Ramos (cell line): ENCODE measurements around the gene RNASE1.

Experiments
- in situ Hi-C: fragments of 300-500 bp; cut with MboI; formaldehyde crosslinking; loops from one replicate; pipeline ENCODE4 v1.14.3; 2022; ENCODE audit warnings: low sequenced_read_pairs; ENCODE audit not compliant: unreplicated experiment

Gene RNASE1

DNA sequence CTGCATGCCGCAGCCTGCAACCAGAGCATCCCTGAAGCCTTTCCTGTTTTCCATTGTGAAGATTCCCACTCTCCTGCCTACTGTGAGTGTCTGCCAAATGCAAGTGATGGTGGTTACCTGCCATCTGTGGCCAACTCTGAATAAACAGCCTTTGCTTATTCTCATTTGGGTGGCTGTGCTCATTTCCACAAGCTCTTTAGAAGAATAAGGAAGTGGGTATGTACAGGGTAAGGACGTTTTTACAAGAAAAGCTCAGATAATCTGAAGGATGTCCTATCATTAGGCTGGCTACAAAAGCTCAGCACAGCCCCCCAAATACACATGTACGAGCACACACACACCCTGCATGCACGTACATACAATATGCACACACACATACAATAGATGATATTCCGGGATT lies 7.3 kb upstream of the RNASE1 start:
- in situ Hi-C loops: no loop called here

DNA sequence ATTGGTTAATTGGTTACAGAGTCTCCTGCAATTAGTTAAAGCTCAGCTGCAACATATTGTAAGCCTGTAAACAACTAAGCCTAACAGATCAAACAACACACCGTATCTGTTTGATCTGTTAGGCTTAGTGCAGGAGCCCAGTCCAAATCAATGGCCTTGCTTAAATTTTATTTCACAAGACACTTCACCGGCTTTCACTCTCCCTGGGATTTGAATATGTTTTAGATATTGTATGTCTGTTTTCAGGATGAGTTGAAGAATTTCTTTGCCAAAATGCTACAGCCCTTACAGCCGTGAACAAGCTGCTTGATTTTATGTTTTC lies 5.5 kb upstream of the RNASE1 start:
- in situ Hi-C loops: no loop called here

DNA sequence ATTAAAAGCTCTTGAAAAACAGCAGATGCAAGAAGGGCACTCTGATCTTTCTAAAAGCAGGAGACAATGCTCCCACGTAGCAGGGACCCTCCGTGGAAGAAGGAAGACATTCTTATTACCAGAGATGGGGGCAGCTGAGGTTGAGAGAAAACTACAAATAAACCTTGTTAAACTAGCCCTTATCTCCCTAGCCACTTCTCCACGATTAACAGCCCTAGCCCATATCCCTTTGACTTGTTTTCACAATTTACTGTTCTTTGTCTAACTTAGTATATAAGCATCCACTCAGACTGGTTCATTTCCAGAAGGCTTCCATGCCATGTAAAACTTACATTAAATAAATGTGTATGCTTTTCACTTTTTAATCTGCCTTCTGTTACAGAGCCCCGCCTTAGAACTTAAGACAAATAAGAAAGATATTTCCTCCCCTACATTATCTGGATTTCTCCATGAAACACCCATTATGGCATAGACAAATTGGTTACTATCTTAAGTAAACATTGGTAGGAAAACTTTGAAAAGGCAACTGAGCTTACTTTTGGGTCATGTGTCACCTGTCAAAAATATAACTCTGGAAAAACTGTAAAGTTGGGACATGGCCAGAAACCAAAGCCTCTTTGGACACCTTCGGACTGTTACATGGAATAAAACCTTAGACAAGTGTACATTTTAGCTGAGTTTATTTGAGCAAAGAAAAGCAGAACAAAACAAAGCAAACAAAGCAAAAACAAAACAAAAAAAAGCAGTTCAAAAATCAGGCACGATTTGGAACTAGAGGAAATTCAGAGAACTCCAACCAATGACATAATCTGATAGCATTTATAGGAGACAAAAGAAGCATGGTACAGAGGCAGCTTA lies 4.9 kb upstream of the RNASE1 start:
- in situ Hi-C loops: no loop called here

DNA sequence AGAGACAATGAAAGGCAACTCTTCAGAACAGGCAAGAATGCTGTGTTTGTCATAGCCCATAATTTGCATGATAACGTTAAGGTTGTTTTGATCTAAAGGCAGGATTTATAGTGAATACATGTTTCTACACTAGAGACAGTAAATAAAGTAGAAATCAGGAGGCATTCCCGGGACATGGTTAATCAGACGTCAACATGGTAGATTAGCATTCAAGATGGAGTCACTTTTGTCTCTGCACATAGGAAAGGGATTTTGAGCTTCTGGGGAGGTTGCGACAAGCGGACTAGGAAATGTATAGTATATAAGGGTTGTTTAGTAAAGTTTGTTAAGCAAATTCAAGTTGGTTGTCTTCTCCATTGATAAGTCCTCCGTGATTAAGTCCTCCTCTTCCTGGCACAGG lies 2.8 kb upstream of the RNASE1 start:
- in situ Hi-C loops: no loop called here

DNA sequence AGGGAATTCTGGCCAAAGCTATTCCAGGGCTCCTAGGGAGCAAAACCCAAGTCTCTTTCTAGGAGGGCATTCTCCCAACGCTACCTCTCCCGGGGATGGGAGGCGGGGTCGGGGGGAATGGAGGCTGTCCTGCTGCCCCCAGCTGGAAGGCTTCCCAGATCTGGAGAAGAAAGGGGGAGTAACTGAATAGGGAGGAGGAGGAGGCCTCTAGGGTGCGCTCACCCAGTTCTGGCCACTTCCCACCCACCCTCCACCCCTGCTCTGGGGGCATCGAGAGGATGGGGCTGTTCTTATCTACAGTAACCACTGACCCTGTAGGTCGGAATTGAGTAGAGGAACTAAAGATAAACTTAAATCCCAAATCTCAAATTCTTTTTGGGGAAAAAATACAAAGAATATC lies 579 bp upstream of the RNASE1 start:
- in situ Hi-C loops: no loop called here

DNA sequence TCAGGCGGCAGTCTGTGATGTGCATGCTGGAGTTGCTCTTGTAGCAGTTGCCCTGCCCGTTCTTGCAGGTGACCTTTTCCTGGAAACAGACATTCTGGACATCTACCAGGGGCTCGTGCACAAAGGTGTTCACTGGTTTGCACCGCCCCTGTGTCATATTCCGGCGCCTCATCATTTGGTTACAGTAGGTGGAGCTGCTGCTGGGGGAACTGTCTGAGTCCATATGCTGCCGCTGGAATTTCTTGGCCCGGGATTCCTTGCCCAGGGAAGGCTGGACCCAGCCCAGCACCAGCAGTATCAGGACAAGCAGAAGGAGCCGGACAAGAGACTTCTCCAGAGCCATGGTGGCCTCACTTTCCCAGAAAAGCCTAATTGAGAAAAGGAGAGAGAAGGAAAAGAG lies 918 bp downstream of the RNASE1 start:
- in situ Hi-C loops: no loop called here

DNA sequence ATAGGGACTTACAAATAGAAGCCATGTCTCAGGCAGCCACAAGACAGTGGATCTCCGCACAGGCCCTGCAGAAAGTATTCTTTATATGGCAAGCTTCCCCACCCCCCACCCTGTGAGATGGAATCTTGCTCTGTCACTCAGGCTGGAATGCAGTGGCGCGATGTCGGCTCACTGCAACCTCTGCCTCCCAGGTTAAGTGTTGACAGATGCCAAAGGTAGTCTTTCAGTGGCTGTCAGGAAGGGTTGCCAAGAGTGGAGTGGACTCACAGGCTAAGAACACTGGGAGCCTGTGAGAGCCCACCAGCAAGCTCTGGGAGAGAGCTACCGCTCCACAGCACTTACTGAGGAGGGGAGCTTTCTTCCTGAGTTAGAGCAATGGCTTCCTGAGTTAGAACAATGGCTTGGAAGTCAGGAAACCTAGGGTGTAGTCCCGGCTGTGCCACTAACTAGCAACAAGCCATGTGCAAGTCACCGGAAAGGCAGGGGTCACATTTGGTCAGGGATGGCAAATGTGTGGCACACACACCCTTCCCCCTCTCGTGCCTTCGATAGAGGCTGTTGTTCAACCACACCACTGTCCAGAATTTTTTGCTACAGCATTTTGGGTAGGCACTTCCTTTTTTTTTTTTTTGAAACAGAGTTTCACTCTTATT lies 2.6 kb downstream of the RNASE1 start:
- in situ Hi-C loops: no loop called here

DNA sequence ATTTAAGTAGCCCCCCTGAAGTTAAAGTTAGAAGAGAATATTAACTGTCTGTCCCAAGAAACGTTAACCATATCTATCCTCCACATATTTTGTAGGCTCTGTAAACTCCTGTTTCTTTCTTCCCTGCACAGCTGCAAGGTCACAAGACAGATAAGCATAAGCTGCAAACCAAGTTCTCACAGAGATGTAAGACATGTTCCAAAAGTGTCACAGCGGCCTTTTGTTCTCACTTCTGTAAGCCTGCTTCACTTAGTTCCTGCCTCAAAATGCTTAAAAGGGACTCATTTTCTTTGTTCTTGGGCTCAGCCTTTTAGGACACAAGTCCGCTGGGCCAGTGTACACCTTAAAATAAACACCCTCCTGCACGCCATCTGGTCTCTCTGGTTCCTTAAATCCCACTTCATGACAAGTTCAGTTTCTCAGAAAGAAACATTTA lies 3.2 kb downstream of the RNASE1 start:
- in situ Hi-C loops: no loop called here

DNA sequence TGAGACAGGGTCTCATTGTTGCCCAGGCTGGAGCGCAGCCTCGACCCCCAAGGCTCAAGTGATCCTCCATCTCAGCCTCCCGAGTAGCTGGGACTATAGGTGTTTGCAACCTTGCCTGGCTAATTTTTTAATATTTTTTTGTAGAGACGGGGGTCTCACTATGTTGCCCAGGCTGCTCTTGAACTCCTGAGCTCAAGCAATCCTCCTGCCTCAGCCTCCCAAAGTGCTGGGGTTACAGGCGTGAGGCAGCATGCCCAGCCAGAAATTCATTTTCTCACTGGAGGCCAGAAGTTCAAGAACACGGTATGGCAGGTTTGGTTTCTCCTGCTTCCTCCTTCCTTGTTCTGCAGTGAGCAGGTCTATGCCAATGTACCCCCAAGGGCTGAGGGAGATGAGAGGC lies 3.7 kb downstream of the RNASE1 start:
- in situ Hi-C loops: no loop called here

DNA sequence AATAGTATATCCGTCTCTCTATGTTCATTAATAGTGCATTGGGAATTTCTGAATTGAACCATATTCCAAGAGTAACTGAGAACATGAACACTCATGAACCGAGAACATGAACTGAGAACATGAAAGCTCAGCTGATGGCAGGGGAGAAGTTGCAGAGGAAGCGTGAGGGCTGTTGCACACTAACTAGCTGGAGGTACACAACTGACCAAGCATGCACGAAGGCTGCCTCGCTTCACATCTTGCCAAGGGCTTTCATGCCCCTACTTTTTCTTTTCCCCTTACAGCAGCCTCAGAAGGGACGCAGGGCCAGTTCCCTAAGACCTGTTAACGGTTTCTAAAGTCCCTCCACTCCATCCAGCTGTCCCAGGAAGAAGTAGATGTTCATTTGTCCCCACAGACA lies 4.3 kb downstream of the RNASE1 start:
- in situ Hi-C loops: no loop called here

DNA sequence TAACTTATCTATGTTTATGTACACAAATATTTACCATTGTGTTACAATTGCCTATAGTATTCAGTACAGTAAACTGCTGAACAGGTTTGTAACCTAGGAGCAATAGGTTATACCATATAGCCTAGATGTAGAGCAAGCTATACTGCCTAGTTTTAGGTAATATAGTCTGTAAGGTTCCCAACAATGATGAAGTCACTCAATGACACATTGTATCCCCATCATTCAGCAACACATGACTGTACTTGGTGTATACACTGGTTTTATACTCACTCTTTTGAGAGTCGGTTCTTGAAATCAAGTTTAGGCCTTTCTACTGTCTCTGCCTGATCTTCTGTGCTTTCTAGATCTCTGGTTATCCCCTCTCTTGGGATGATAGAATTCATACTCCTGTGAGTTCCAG lies 5.5 kb downstream of the RNASE1 start:
- in situ Hi-C loops: no loop called here

DNA sequence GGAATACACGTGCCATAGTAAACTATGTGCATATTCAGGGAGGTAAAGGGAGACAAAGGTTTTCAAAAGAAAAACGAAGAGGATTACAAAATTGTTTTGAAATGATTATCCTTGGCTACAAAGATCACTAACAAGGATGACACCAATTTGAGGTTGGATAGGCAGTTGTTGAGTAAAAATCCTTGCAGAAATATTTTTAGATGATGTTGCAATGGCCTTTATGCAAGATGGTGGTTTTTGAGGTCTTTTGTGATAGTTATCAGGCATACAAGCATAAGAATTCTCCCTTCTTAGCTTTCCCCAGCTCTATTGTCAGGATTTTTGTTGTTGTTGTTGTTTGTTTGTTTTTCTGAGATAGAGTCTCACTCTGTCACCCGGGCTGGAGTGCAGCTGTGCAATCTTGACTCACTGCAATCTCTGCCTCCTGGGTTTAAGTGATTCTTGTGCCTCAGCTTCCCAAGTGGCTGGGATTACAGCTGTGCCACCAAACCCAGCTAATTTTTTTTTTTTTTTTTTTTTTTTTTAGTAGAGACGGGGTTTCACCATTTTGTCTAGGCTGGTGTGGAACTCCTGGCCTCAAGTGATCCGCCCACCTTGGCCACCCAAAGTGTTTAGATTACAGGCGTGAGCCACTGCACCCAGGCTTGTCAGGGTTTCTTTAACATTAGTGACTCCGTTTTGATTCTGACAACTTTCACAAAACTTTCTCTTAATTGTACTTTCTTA lies 7.8 kb downstream of the RNASE1 start:
- in situ Hi-C loops: no loop called here

DNA sequence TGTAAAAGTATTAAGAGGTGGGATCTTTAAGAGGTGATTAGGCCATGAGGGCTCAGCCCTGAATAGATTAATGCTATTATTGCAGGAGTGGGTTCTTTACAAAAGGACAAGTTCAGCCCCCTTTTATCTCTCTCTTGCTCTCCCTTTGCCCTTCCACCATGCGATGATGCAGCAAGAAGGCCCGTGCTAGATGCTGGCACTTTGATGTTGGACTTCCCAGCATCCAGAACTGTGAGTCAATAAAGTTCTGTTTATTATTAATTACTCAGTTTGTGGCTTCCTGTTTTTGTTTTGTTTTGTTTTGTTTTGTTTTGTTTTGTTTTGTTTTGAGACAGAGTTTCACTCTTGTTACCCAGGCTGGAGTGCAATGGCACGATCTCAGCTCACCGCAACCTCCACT lies 10.1 kb downstream of the RNASE1 start:
- in situ Hi-C loops: no loop called here

DNA sequence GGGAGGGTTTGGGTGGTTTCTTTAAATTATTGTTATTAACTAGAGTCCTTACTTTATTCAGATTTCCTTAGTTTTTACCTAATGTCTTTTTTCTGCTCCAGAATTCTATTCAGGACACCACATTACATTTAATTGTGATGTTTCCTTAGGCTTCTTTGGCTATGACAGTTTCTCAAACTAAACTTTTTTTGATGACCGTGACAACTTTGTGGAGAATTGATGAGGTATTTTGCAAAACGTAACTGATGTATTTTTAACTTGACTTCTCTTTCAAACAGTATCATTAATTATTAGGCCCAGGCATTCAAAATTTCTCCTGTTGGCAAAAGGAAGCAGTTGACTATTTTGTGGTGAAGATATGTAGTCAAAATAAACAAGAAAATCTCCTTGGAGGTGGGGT lies 11.0 kb downstream of the RNASE1 start:
- in situ Hi-C loops: no loop called here

DNA sequence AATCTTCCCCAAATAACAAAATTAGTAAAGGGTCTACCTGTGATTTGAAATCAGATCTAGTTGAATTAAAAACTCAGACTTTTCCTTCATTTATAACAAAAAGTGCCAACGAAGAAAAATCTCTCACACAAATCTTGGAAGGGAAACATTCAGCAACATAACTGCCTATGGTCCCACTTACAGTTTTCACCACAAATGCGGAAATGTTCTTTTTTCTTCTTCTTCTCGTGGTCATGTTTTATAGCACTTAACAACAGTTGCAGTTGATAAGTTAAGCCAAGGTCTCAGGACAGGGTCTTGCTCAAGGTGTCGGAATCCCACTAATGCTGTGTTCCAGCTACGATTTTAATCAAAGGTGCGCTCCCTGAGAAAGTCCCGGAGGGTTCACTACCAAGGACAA lies 11.5 kb downstream of the RNASE1 start:
- in situ Hi-C loops: no loop called here

DNA sequence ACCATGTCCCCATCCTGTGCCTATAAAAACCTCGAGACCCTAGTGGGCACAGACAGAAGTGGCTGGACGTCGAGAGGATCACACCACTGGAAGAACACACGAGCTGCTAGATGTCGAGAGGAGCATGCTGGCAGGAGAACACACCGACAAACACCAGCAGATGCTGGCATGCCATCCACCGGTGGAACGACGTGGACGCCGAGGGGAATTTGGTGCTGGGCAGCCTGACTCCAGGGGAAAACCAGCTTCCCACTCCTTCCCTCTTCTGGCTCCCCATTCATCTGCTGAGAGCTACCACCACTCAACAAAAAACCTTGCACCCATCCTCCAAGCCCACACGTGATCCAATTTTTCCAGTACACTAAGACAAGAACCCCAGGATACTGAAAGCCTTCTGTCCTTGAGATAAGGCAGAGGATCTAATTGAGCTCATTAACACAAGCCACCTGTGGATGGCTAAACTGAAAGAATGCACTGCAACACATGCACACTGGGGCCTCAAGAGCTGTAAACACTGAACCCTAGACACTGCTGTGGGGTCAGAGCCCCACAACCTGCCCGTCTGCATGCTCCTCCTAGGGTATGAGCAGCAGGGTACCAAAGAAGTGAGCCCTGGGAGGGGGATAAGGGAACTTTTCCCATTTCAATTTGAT lies 12.1 kb downstream of the RNASE1 start:
- in situ Hi-C loops: no loop called here

DNA sequence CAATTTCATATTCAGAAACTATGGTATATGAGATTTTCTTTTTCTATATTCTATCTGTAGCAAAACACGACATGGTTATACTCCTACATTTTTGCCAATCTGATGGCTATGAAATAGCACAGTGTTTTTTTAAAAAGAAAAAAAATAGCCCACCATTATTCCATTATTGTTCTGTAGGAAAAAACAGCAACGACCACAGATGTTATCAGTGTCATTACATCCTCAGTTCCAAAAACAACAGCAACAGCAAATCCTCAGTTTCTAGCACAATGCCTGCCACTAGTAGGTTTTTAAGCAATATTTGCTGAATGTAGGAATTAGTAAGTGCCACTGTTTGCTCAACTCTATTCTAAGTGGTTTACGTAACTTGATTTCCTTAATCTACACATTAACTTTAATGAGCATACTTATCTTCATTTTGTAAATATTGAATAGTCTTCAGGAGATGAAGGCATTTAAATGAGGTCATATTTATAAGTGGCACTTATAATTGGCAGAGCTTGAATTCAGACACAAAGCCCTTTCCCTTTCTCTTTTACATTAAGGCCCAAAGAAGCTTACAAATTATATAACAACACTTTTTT lies 13.3 kb downstream of the RNASE1 start:
- in situ Hi-C loops: no loop called here

DNA sequence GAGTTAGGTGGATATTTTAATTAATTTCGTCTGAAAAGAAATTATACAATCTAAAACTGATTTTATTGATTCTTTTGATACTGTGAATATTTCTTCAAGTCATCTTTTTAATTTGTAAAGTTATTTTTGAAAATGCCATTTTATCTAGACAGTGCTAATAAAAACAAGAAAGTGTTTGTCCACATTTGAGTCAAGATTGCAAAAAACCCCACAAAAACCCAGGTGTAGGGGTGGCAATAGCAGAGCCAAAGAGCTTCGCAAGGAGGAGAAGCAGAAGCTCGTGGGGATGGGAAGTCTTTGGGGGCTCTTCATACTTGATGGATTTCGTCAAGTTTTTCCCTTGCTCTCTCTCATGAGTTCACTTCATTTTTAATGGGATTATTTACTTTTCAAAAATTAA lies 15.6 kb downstream of the RNASE1 start:
- in situ Hi-C loops: no loop called here

DNA sequence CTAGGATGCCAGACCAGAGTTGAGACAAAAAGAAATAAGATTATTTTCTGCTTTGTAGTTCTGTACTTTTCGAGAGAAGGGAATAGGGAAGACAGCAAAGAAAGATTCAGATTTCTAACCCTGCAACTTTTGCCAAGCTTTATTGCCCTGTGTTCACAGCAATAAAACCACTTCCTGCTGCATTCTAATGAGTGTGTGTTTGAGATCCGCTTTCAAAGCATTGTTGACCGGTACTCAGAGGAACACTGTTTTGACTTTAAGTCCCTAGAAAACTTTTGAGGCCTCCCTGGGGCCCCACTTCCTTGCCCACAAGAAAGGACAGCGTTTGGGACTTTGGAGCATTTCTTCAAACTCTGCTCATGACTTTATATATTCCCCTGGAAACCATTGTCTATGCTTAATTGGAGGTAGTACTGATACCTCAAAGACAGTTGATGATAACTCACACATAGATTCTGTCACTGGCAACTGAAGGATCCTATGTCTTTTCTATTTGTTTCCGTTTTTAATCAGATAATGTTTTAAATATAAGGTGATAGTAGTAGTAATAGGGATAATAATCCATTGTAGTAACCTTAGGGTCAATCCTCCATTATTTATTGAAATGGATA lies 20.3 kb downstream of the RNASE1 start:
- in situ Hi-C loops: no loop called here

DNA sequence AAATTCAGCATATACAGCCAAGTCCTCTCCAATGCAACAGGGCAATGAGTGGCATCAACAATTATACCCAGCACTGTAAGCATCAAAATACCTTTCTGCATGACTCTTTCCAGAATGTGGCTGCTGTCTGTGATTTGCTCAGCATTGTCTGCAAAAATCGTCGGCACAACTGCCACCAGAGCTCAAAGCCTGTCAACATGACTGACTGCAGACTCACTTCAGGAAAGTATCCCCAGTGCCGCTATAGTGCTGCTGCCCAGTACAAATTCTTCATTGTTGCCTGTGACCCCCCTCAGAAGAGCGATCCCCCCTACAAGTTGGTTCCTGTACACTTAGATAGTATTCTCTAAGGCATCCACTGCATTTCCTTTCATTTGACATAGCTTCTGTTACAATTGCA lies 20.8 kb downstream of the RNASE1 start:
- in situ Hi-C loops: no loop called here
